ENCODE measurements around the gene SCAANT1. TPM values are rescaled to one million over a fixed set of nuclear protein-coding genes. Genes with fewer than 3 reads are reported as not detected.

SCAANT1 gene
- not detected for total RNA-seq

- ChIA-PET POLR2A (interaction anchor here (0.6 to 1.8 kb wide), 4 partner anchors 16 to 66 kb away, joined by 3 to 10 read pairs (median 4); partner anchors contain the start of genes ATXN7 and THOC7), CTCF (interaction anchor here (0.9 to 1.1 kb wide), 2 partner anchors 16 to 72 kb away, joined by 3 to 4 read pairs; no protein-coding TSS in a partner anchor)
Observed at GRCh38 chr3:63911873-63912767, at the start of gene SCAANT1. TSS of gene SCAANT1 (minus strand) at chr3:63912383.

- CTCF ChIA-PET: interaction anchor here (0.6 to 2.1 kb wide), 10 partner anchors 11 to 46 kb away, joined by 3 to 9 read pairs (median 4); no protein-coding TSS in a partner anchor
- POLR2A ChIA-PET: interaction anchor here (0.6 to 1.1 kb wide), 2 partner anchors 31 to 44 kb away, joined by 4 to 7 read pairs; no protein-coding TSS in a partner anchor
Observed at GRCh38 chr3:63961891-63962290, 49.7 kb upstream of the SCAANT1 start.

GRCh38 chr3:63960048-63960711, 48.0 kb upstream of the SCAANT1 start:
- POLR2A ChIA-PET: interaction anchor here (0.6 kb wide), 1 partner anchor 11 kb away, joined by 4 read pairs; no protein-coding TSS in a partner anchor
- CTCF ChIA-PET: interaction anchor here (0.6 to 0.8 kb wide), 2 partner anchors 33 to 68 kb away, joined by 3 to 4 read pairs; no protein-coding TSS in a partner anchor

- ChIA-PET CTCF (interaction anchor here (1.1 kb wide), 1 partner anchor 9 kb away, joined by 3 read pairs; no protein-coding TSS in a partner anchor), POLR2A (no interaction called here)
Observed at GRCh38 chr3:63959146-63959545, 47.0 kb upstream of the SCAANT1 start.

GRCh38 chr3:63955830-63956545, 43.8 kb upstream of the SCAANT1 start:
- ChIA-PET CTCF (no interaction called here), POLR2A (interaction anchor here (0.6 kb wide), 1 partner anchor 25 kb away, joined by 5 read pairs; no protein-coding TSS in a partner anchor)

GRCh38 chr3:63955036-63955650, 43.0 kb upstream of the SCAANT1 start:
- POLR2A ChIA-PET: no interaction called here
- CTCF ChIA-PET: interaction anchor here (0.6 kb wide), 1 partner anchor 316 kb away, joined by 3 read pairs; no protein-coding TSS in a partner anchor

GRCh38 chr3:63954182-63954581, 42.0 kb upstream of the SCAANT1 start:
- POLR2A ChIA-PET: no interaction called here
- CTCF ChIA-PET: no interaction called here

- POLR2A ChIA-PET: no interaction called here
- CTCF ChIA-PET: interaction anchor here (0.8 kb wide), 1 partner anchor 11 kb away, joined by 3 read pairs; no protein-coding TSS in a partner anchor
Observed at GRCh38 chr3:63952248-63952594, 40.0 kb upstream of the SCAANT1 start.

- ChIA-PET POLR2A (interaction anchor here (1.0 kb wide), 1 partner anchor 40 kb away, joined by 4 read pairs; the partner anchor contains the start of gene SCAANT1), CTCF (interaction anchor here (0.8 kb wide), 1 partner anchor 10 kb away, joined by 3 read pairs; no protein-coding TSS in a partner anchor)
Observed at GRCh38 chr3:63951492-63952247, 39.5 kb upstream of the SCAANT1 start.

- POLR2A ChIA-PET: interaction anchor here (1.0 kb wide), 1 partner anchor 39 kb away, joined by 4 read pairs; the partner anchor contains the start of gene SCAANT1
- CTCF ChIA-PET: no interaction called here
Observed at GRCh38 chr3:63950698-63951097, 38.5 kb upstream of the SCAANT1 start.

- POLR2A ChIA-PET: interaction anchor here (0.6 kb wide), 1 partner anchor 11 kb away, joined by 4 read pairs; no protein-coding TSS in a partner anchor
Observed at GRCh38 chr3:63949005-63949404, 36.8 kb upstream of the SCAANT1 start.

GRCh38 chr3:63947594-63947993, 35.4 kb upstream of the SCAANT1 start:
- ChIA-PET POLR2A (no interaction called here), CTCF (no interaction called here)

More at GRCh38 chr3:63949005-63949404, 36.8 kb upstream of the SCAANT1 start:
- CTCF ChIA-PET: no interaction called here

- CTCF ChIA-PET: no interaction called here
- POLR2A ChIA-PET: no interaction called here
Observed at GRCh38 chr3:63946753-63947152, 34.6 kb upstream of the SCAANT1 start.

- ChIA-PET POLR2A (interaction anchor here (0.7 kb wide), 1 partner anchor 75 kb away, joined by 3 read pairs; no protein-coding TSS in a partner anchor), CTCF (no interaction called here)
Observed at GRCh38 chr3:63945558-63946096, 33.4 kb upstream of the SCAANT1 start.

- ChIA-PET CTCF (interaction anchor here (1.2 kb wide), 1 partner anchor 30 kb away, joined by 4 read pairs; no protein-coding TSS in a partner anchor), POLR2A (no interaction called here)
Observed at GRCh38 chr3:63943678-63944077, 31.5 kb upstream of the SCAANT1 start.

GRCh38 chr3:63942528-63942927, 30.3 kb upstream of the SCAANT1 start:
- ChIA-PET CTCF (no interaction called here), POLR2A (no interaction called here)

GRCh38 chr3:63940389-63940757, 28.2 kb upstream of the SCAANT1 start:
- ChIA-PET CTCF (no interaction called here), POLR2A (no interaction called here)

Data from activated CD8-positive, alpha-beta memory T cell treated with anti-CD3 and anti-CD28 coated beads for 36 hours (primary cell).